PFSK-1 (cell line): Measurements from ENCODE around the gene PLXNA3.

Source experiments
- FOXP2 ChIP-seq: optimal IDR thresholded peaks from 2 replicates; pipeline ENCODE3; 2011; ENCODE audit warnings: borderline replicate concordance, control low read depth, inconsistent platforms; ENCODE audit not compliant: insufficient read depth; ENCODE audit errors: extremely low read length, extremely low read depth
- TAF1 ChIP-seq: IDR thresholded peaks from 2 replicates; pipeline ENCODE4 v1.6.1; 2012; ENCODE audit warnings: low read length, control low read depth, borderline replicate concordance; ENCODE audit not compliant: insufficient read depth

- TF ChIP-seq FOXP2 (no peak), TAF1 (no peak)
Measured at GRCh38 chrX:154502989-154503388, 44.9 kb downstream of the PLXNA3 start.
